Endothelial cell (in vitro differentiated cells): ENCODE measurements around the gene FANCL. TPM values are rescaled to one million over a fixed set of nuclear protein-coding genes. Genes with fewer than 3 reads are reported as not detected.
"Not testable (repeated sequence)": the region's sequence is repeated elsewhere in the genome, so short reads cannot be mapped to it uniquely, and the experiment has no call there.

Source experiments
- DNase-seq: peaks from one replicate; pipeline ENCODE4 v3.0.0; 2021; ENCODE audit warnings: low spot score
- H3K27ac Mint-ChIP-seq: one replicate; pipeline ENCODE4 v1.8.0; 2021; ENCODE audit warnings: mixed read lengths, inconsistent platforms; ENCODE audit not compliant: unreplicated experiment
- H3K27me3 Mint-ChIP-seq: one replicate; pipeline ENCODE4 v1.8.0; 2021; ENCODE audit warnings: mild to moderate bottlenecking, moderate library complexity, mixed read lengths, inconsistent platforms; ENCODE audit not compliant: unreplicated experiment
- H3K36me3 Mint-ChIP-seq: one replicate; pipeline ENCODE4 v1.8.0; 2021; ENCODE audit warnings: mild to moderate bottlenecking, low read depth, mixed read lengths, inconsistent platforms; ENCODE audit not compliant: unreplicated experiment
- H3K4me1 Mint-ChIP-seq: one replicate; pipeline ENCODE4 v1.8.0; 2021; ENCODE audit warnings: mild to moderate bottlenecking, mixed read lengths, inconsistent platforms; ENCODE audit not compliant: unreplicated experiment
- H3K4me3 Mint-ChIP-seq: one replicate; pipeline ENCODE4 v1.8.0; 2021; ENCODE audit warnings: mild to moderate bottlenecking, mixed read lengths, inconsistent platforms; ENCODE audit not compliant: unreplicated experiment
- H3K9me3 Mint-ChIP-seq: one replicate; pipeline ENCODE4 v1.8.0; 2021; ENCODE audit warnings: mixed read lengths, inconsistent platforms; ENCODE audit not compliant: unreplicated experiment
- CTCF ChIP-seq: fragments of 200-600 bp; sonication (generic); IDR thresholded peaks from one replicate; pipeline ENCODE4 v1.5.0; 2021; ENCODE audit warnings: antibody characterized with exemption; ENCODE audit not compliant: unreplicated experiment
- total RNA-seq: library from RNA; stranded (reverse); fragmentation: NEBNext Ultra II Directional; extraction: Animal tissue kit (Norgen Biotek cat#: 25700); gene quantifications from one replicate; pipeline ENCODE4 v1.2.1, GENCODE V29; 2021; ENCODE audit not compliant: unreplicated experiment

FANCL gene
- total RNA-seq, 1 donor from 2014 or later = 20.0 TPM

GRCh38 chr2:58171831-58172230, 69.3 kb downstream of the FANCL start:
- H3K36me3 Mint-ChIP-seq = peaks cover 22% of the 10 kb centered on the region
- H3K4me1 Mint-ChIP-seq, H3K4me3 Mint-ChIP-seq, DNase-seq, H3K27me3 Mint-ChIP-seq, H3K27ac Mint-ChIP-seq, H3K9me3 Mint-ChIP-seq: not testable (repeated sequence)

- H3K27ac Mint-ChIP-seq, H3K9me3 Mint-ChIP-seq, H3K4me3 Mint-ChIP-seq, H3K4me1 Mint-ChIP-seq, H3K27me3 Mint-ChIP-seq, DNase-seq: not testable (repeated sequence)
- H3K36me3 Mint-ChIP-seq = peaks cover 22% of the 10 kb centered on the region
Measured at GRCh38 chr2:58170334-58170933, 70.7 kb downstream of the FANCL start.

GRCh38 chr2:58169845-58170244, 71.3 kb downstream of the FANCL start:
- H3K36me3 Mint-ChIP-seq = peaks cover 22% of the 10 kb centered on the region
- not testable (repeated sequence) for DNase-seq, H3K4me3 Mint-ChIP-seq, H3K27me3 Mint-ChIP-seq, H3K27ac Mint-ChIP-seq, H3K4me1 Mint-ChIP-seq, H3K9me3 Mint-ChIP-seq

GRCh38 chr2:58168130-58168529, 73.0 kb downstream of the FANCL start:
- DNase-seq, H3K4me3 Mint-ChIP-seq, H3K9me3 Mint-ChIP-seq, H3K27ac Mint-ChIP-seq, H3K4me1 Mint-ChIP-seq, H3K27me3 Mint-ChIP-seq: not testable (repeated sequence)
- H3K36me3 Mint-ChIP-seq = peaks cover 22% of the 10 kb centered on the region

- no peaks in the 10 kb centered on the region for H3K4me1 Mint-ChIP-seq
- no peaks in the 10 kb centered on the region for H3K36me3 Mint-ChIP-seq
- no peak for TF ChIP-seq CTCF
- H3K27me3 Mint-ChIP-seq = no peaks in the 10 kb centered on the region
- H3K4me3 Mint-ChIP-seq = no peak overlapping the region
- H3K27ac Mint-ChIP-seq = no peak overlapping the region
- DNase-seq = no peak
- no peaks in the 10 kb centered on the region for H3K9me3 Mint-ChIP-seq
Measured at GRCh38 chr2:58163913-58164312, 77.2 kb downstream of the FANCL start.

- H3K9me3 Mint-ChIP-seq = no peaks in the 10 kb centered on the region
- no peak overlapping the region for H3K27ac Mint-ChIP-seq
- no peaks in the 10 kb centered on the region for H3K4me1 Mint-ChIP-seq
- no peaks in the 10 kb centered on the region for H3K27me3 Mint-ChIP-seq
- H3K4me3 Mint-ChIP-seq = no peak overlapping the region
- H3K36me3 Mint-ChIP-seq = no peaks in the 10 kb centered on the region
- no peak for TF ChIP-seq CTCF
- DNase-seq = no peak
Measured at GRCh38 chr2:58158481-58158880, 82.6 kb downstream of the FANCL start.

GRCh38 chr2:58157754-58158153, 83.4 kb downstream of the FANCL start:
- H3K36me3 Mint-ChIP-seq = no peaks in the 10 kb centered on the region
- H3K9me3 Mint-ChIP-seq = no peaks in the 10 kb centered on the region
- H3K27ac Mint-ChIP-seq = no peak overlapping the region
- H3K4me1 Mint-ChIP-seq = no peaks in the 10 kb centered on the region
- no peak overlapping the region for H3K4me3 Mint-ChIP-seq
- TF ChIP-seq CTCF = no peak
- H3K27me3 Mint-ChIP-seq = no peaks in the 10 kb centered on the region
- DNase-seq = no peak
